Lower leg skin (tissue), 4 donors: Measurements from ENCODE around the gene MAD1L1. TPM values are rescaled to one million over a fixed set of nuclear protein-coding genes. Genes with fewer than 3 reads are reported as not detected.

Experiments used
- DNase-seq, 2 donors: peaks; one replicate each; pipeline ENCODE4 v3.0.0-alpha.2; 2019; ENCODE audit warnings: low spot score in 2 of 2
- H3K4me3 ChIP-seq: fragments of 200-600 bp; sonication (generic); 2 replicates; pipeline ENCODE4 v1.5.1; 2017; ENCODE audit warnings: mild to moderate bottlenecking, low read depth; ENCODE audit not compliant: poor library complexity, severe bottlenecking
- CTCF ChIP-seq, 3 donors: fragments of 450-650 bp; IDR thresholded peaks; one replicate each; pipeline ENCODE4 v1.5.1; 2016; ENCODE audit warnings: antibody characterized with exemption in 3 of 3, mild to moderate bottlenecking in 3 of 3, moderate library complexity in 2 of 3
- POLR2A ChIP-seq, 2 donors: fragments of 450-650 bp; IDR thresholded peaks; one replicate each; pipeline ENCODE4 v1.6.1; 2016 to 2017; ENCODE audit warnings: antibody characterized with exemption in 2 of 2, mild to moderate bottlenecking in 1 of 2, moderate library complexity in 1 of 2
- WGBS, 2 donors: methylation state at CpG; one replicate each; pipeline ENCODE4 v1.1.5; 2018; 5-methylcytosine and 5-hydroxymethylcytosine counted together
- intact Hi-C: fragments of 100-400 bp; cut with DNase I; formaldehyde crosslinking; loops from one replicate; pipeline ENCODE4 v1.15.0; 2023; ENCODE audit warnings: low total_unique reads
- total RNA-seq, 4 donors: library from RNA; depleted of rRNA; stranded (reverse); fragments of >200 nt; gene quantifications; one replicate each; pipeline ENCODE4 v1.1.0, GENCODE V29; 2016

The MAD1L1 gene
- total RNA-seq, 4 donors from 2014 or later = 37.7 to 77.8 (median 59.4) TPM

GRCh38 chr7:2082139-2082998 lies 150.4 kb downstream of the MAD1L1 start:
- no peak for TF ChIP-seq CTCF (IDR thresholded peaks at IDR 0.05)
- TF ChIP-seq POLR2A (IDR thresholded peaks at IDR 0.05) = no peak
- intact Hi-C loops = no loop called here
- 87 to 89% methylated on average over 31 of the region's 31 CpGs for WGBS, 2 donors
- no peak overlapping the region for H3K4me3 ChIP-seq
- DNase-seq = no peak

DNA sequence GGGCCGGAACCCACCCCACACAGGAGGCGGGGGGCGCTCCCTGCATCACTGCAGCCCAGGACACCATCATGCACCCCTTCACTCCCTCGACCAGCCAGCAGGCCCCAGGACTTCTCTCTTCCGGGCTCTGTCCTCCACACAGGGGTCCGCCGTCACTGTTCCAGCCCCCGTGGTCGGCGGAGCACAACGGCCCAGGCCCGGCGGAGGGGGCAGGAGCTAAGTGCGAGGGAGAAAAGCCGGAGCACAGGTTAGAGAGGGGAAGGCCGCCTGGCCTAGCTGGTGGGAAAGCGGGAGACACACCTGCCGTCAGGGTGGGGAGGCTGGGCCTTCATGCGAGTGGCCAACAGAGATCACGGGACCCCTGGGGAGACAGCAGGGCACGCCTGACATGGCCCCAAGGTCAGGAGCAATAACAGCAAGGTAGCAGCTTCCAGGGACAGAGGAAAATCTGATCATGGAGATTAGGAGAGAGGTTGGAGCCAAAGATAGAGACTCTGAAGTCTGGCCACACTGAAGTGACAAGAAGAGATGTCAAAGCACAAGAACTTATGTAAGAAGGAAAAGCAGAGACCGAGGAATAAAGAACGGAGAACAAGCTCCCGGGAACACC lies 151.1 kb downstream of the MAD1L1 start:
- TF ChIP-seq CTCF (IDR thresholded peaks at IDR 0.05) (no peak), POLR2A (IDR thresholded peaks at IDR 0.05) (no peak)
- H3K4me3 ChIP-seq = no peak overlapping the region
- intact Hi-C loops = loop anchor here (2.0 kb wide), 1 partner anchor 69 kb away; no protein-coding TSS in a partner anchor
- no peak for DNase-seq
- 95 to 96% methylated on average over 24 of the region's 24 CpGs for WGBS, 2 donors

DNA sequence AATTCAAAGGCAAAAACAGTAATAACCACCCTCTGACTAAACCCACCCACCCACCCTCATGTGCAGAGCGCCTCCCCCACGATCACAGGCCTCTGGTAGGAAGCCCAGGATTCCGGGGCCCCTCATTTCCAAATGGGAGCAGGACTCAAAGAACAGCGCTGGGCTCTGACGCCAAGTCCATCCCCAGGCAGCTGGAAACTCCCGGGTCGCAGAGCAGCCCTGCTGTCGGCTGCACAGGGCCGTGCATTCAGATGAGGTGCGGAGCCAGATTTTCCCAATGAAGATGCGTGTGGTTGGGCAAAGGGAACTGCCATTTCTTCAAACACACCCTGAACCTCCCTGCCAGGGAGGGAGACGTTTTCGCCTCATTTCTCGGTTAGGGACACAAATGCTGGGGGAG lies 152.3 kb downstream of the MAD1L1 start:
- no peak for TF ChIP-seq POLR2A (IDR thresholded peaks at IDR 0.05)
- TF ChIP-seq CTCF (IDR thresholded peaks at IDR 0.05) = no peak
- no peak overlapping the region for H3K4me3 ChIP-seq
- intact Hi-C loops = loop anchor here (2.0 kb wide), 1 partner anchor 68 kb away; no protein-coding TSS in a partner anchor
- DNase-seq = no peak
- WGBS, 2 donors = 91 to 93% methylated on average over 12 to 14 of the region's 14 CpGs

GRCh38 chr7:2080060-2080387 lies 152.7 kb downstream of the MAD1L1 start:
- DNase-seq = no peak
- TF ChIP-seq CTCF (IDR thresholded peaks at IDR 0.05) (no peak), POLR2A (IDR thresholded peaks at IDR 0.05) (no peak)
- WGBS, 2 donors = 74 to 76% methylated on average over 6 of the region's 6 CpGs
- intact Hi-C loops = loop anchor here (2.0 kb wide), 1 partner anchor 67 kb away; no protein-coding TSS in a partner anchor
- H3K4me3 ChIP-seq = no peak overlapping the region

- intact Hi-C loops = loop anchor here (2.0 kb wide), 1 partner anchor 67 kb away; no protein-coding TSS in a partner anchor
- TF ChIP-seq CTCF (IDR thresholded peaks at IDR 0.05) = no peak
- no peak for TF ChIP-seq POLR2A (IDR thresholded peaks at IDR 0.05)
- no peak for DNase-seq
- no peak overlapping the region for H3K4me3 ChIP-seq
- 80 to 86% methylated on average over 22 of the region's 22 CpGs for WGBS, 2 donors
Measured at GRCh38 chr7:2079332-2080059, 153.2 kb downstream of the MAD1L1 start.
